NT2/D1 (cell line): ENCODE measurements around the gene ARHGAP24.

Experiments used
- DNase-seq: peaks from one replicate; pipeline ENCODE4 v3.0.0-alpha.2; 2011; ENCODE audit warnings: low read depth, low spot score
- H3K27me3 ChIP-seq: 2 replicates; pipeline ENCODE4 v1.6.0; 2011; ENCODE audit warnings: mild to moderate bottlenecking; ENCODE audit not compliant: insufficient read length, insufficient read depth
- H3K36me3 ChIP-seq: 2 replicates; pipeline ENCODE4 v1.6.1; 2011; ENCODE audit warnings: mild to moderate bottlenecking, low read length, mixed read lengths; ENCODE audit not compliant: insufficient read depth, insufficient read length
- H3K4me1 ChIP-seq: 2 replicates; pipeline ENCODE4 v1.5.1; 2011; ENCODE audit not compliant: insufficient read depth, insufficient read length
- H3K4me3 ChIP-seq: 2 replicates; pipeline ENCODE4 v1.5.1; 2011; ENCODE audit warnings: low read depth; ENCODE audit not compliant: insufficient read length
- H3K9ac ChIP-seq: 2 replicates; pipeline ENCODE4 v1.6.0; 2011; ENCODE audit warnings: low read depth; ENCODE audit not compliant: insufficient read length
- H3K9me3 ChIP-seq: 2 replicates; pipeline ENCODE4 v1.5.1; 2011; ENCODE audit warnings: mild to moderate bottlenecking, low read length; ENCODE audit not compliant: insufficient read depth
- SUZ12 ChIP-seq: IDR thresholded peaks from 2 replicates; pipeline ENCODE4 v1.6.1; 2011; ENCODE audit not compliant: insufficient read length, insufficient read depth; ENCODE audit errors: extremely low read depth
- YY1 ChIP-seq: IDR thresholded peaks from 2 replicates; pipeline ENCODE4 v1.6.1; 2011; ENCODE audit not compliant: insufficient read length, insufficient read depth
- ZNF274 ChIP-seq: IDR thresholded peaks from 2 replicates; pipeline ENCODE4 v1.6.1; 2011; ENCODE audit warnings: mild to moderate bottlenecking, low read depth, low read length

ARHGAP24 gene

GRCh38 chr4:85783483-85783882, 308.5 kb downstream of the ARHGAP24 start:
- Histone ChIP-seq H3K9me3 (no peaks in the 10 kb centered on the region), H3K27me3 (no peaks in the 10 kb centered on the region), H3K4me1 (no peaks in the 10 kb centered on the region), H3K4me3 (no peak overlapping the region), H3K9ac (no peak overlapping the region), H3K36me3 (no peaks in the 10 kb centered on the region)
- DNase-seq = no peak
- no peak for TF ChIP-seq YY1
- no peak for TF ChIP-seq SUZ12
- TF ChIP-seq ZNF274 = no peak

GRCh38 chr4:85783900-85784299, 308.9 kb downstream of the ARHGAP24 start:
- Histone ChIP-seq H3K27me3 (no peaks in the 10 kb centered on the region), H3K36me3 (no peaks in the 10 kb centered on the region), H3K4me3 (no peak overlapping the region), H3K9ac (no peak overlapping the region), H3K4me1 (no peaks in the 10 kb centered on the region), H3K9me3 (no peaks in the 10 kb centered on the region)
- TF ChIP-seq ZNF274 (no peak), SUZ12 (no peak), YY1 (no peak)
- no peak for DNase-seq

- Histone ChIP-seq H3K27me3 (no peaks in the 10 kb centered on the region), H3K36me3 (no peaks in the 10 kb centered on the region), H3K4me1 (no peaks in the 10 kb centered on the region), H3K4me3 (no peak overlapping the region), H3K9ac (no peak overlapping the region), H3K9me3 (no peaks in the 10 kb centered on the region)
- TF ChIP-seq YY1 (no peak), SUZ12 (no peak), ZNF274 (no peak)
- DNase-seq = no peak
These were observed 309.4 kb downstream of the ARHGAP24 start for GRCh38 chr4:85784348-85784747.

- no peak overlapping the region for H3K9ac ChIP-seq
- no peak for TF ChIP-seq SUZ12
- TF ChIP-seq ZNF274 = no peak
- TF ChIP-seq YY1 = no peak
- H3K9me3 ChIP-seq = no peaks in the 10 kb centered on the region
- no peak overlapping the region for H3K4me3 ChIP-seq
- H3K4me1 ChIP-seq = no peaks in the 10 kb centered on the region
- no peaks in the 10 kb centered on the region for H3K36me3 ChIP-seq
- no peak for DNase-seq
- H3K27me3 ChIP-seq = no peaks in the 10 kb centered on the region
These were observed 310.0 kb downstream of the ARHGAP24 start for GRCh38 chr4:85784947-85785346.

- H3K36me3 ChIP-seq = no peaks in the 10 kb centered on the region
- TF ChIP-seq SUZ12 = no peak
- no peak for TF ChIP-seq ZNF274
- no peak for TF ChIP-seq YY1
- no peak overlapping the region for H3K9ac ChIP-seq
- no peaks in the 10 kb centered on the region for H3K27me3 ChIP-seq
- H3K4me1 ChIP-seq = no peaks in the 10 kb centered on the region
- H3K9me3 ChIP-seq = no peaks in the 10 kb centered on the region
- no peak for DNase-seq
- no peak overlapping the region for H3K4me3 ChIP-seq
These were observed 312.2 kb downstream of the ARHGAP24 start for GRCh38 chr4:85787133-85787532.

GRCh38 chr4:85788604-85789003, 313.7 kb downstream of the ARHGAP24 start:
- H3K27me3 ChIP-seq = no peaks in the 10 kb centered on the region

GRCh38 chr4:85789241-85789640, 314.3 kb downstream of the ARHGAP24 start:
- no peaks in the 10 kb centered on the region for H3K4me1 ChIP-seq
- no peak overlapping the region for H3K9ac ChIP-seq
- no peak for DNase-seq
- no peaks in the 10 kb centered on the region for H3K9me3 ChIP-seq
- no peak for TF ChIP-seq ZNF274
- TF ChIP-seq YY1 = no peak
- no peak for TF ChIP-seq SUZ12
- H3K27me3 ChIP-seq = no peaks in the 10 kb centered on the region
- H3K4me3 ChIP-seq = no peak overlapping the region
- H3K36me3 ChIP-seq = no peaks in the 10 kb centered on the region

More at GRCh38 chr4:85788604-85789003, 313.7 kb downstream of the ARHGAP24 start:
- no peak overlapping the region for H3K9ac ChIP-seq
- H3K4me1 ChIP-seq = no peaks in the 10 kb centered on the region
- TF ChIP-seq YY1 (no peak), ZNF274 (no peak), SUZ12 (no peak)
- H3K36me3 ChIP-seq = no peaks in the 10 kb centered on the region
- no peak overlapping the region for H3K4me3 ChIP-seq
- no peak for DNase-seq
- no peaks in the 10 kb centered on the region for H3K9me3 ChIP-seq

- Histone ChIP-seq H3K36me3 (no peaks in the 10 kb centered on the region), H3K4me3 (no peak overlapping the region), H3K4me1 (no peaks in the 10 kb centered on the region), H3K9ac (no peak overlapping the region), H3K9me3 (no peaks in the 10 kb centered on the region), H3K27me3 (no peaks in the 10 kb centered on the region)
- TF ChIP-seq SUZ12 (no peak), ZNF274 (no peak), YY1 (no peak)
- no peak for DNase-seq
These were observed 315.6 kb downstream of the ARHGAP24 start for GRCh38 chr4:85790582-85790981.
